Activated CD8-positive, alpha-beta memory T cell treated with anti-CD3 and anti-CD28 coated beads, Interleukin-2, amount 10 ng/mL, durations not matched to agents 7 days and 5 days (primary cell): ENCODE data around the gene PLB1. TPM values are rescaled to one million over a fixed set of nuclear protein-coding genes. Genes with fewer than 3 reads are reported as not detected.
A peak's percentile ranks its signal among the peaks of the same experiment; 100 is the strongest.

Source experiments
- ATAC-seq: fragments of 150-1000 bp; cut with Tn5 transposase; one replicate; pipeline ENCODE4 v1.10.0; 2021; ENCODE audit warnings: moderate library complexity
- CTCF ChIA-PET: fragments of 350-600 bp; sonication (Branson Sonifier 250); formaldehyde crosslinking; loops from one replicate; lab custom pipeline; 2021; ENCODE audit warnings: antibody characterized with exemption; lab: Charles Lee
- DNase-seq: peaks from one replicate; pipeline ENCODE4 v3.0.0-alpha.2; 2020
- H3K27ac Mint-ChIP-seq: one replicate; pipeline ENCODE4 v1.8.0; 2021; ENCODE audit warnings: mild to moderate bottlenecking, mixed read lengths
- H3K27me3 Mint-ChIP-seq: one replicate; pipeline ENCODE4 v1.8.0; 2021; ENCODE audit warnings: mixed read lengths
- H3K36me3 Mint-ChIP-seq: one replicate; pipeline ENCODE4 v1.8.0; 2021; ENCODE audit warnings: mild to moderate bottlenecking, mixed read lengths
- H3K4me1 Mint-ChIP-seq: one replicate; pipeline ENCODE4 v1.8.0; 2021; ENCODE audit warnings: mixed read lengths
- H3K4me3 Mint-ChIP-seq: one replicate; pipeline ENCODE4 v1.8.0; 2021; ENCODE audit warnings: mild to moderate bottlenecking, moderate library complexity, mixed read lengths
- H3K9me3 Mint-ChIP-seq: one replicate; pipeline ENCODE4 v1.8.0; 2022; ENCODE audit warnings: low read depth, mixed read lengths
- total RNA-seq, 2 experiments: library from RNA; stranded (reverse); gene quantifications; one replicate each; pipeline ENCODE4 v1.2.3, GENCODE V29; 2021

The PLB1 gene
- total RNA-seq, 2 experiments from 2014 or later = 0.67 to 1.2 TPM

DNA sequence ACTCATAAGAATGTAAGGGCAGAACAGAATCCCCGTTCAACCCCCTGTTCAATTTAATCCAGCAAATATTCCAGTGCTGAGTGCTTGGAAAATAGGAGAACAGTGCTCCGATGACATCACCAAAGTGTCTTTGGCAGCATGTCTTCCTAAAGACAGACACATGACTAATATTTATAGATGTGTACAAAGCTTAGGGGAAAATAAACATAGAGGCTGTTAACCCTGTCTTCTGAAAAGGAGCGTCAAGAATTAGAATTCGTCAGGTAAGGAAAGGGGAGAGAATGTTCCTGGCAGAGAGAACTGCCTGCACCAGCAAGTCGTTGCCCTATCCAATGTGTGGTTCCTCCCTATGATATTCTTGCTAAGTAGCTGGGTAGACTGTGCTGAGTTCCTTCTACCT lies 72.7 kb downstream of the PLB1 start:
- peaks cover 8% of the 10 kb centered on the region for H3K9me3 Mint-ChIP-seq
- DNase-seq (no peak), ATAC-seq (no peak)
- peaks cover 19% of the 10 kb centered on the region for H3K4me1 Mint-ChIP-seq
- peaks cover 7% of the 10 kb centered on the region for H3K36me3 Mint-ChIP-seq
- CTCF ChIA-PET = interaction anchor here (1.0 to 4.9 kb wide), 6 partner anchors 11 to 302 kb away, joined by 3 to 43 read pairs (median 10); partner anchors contain the start of gene TRMT61B
- no peak overlapping the region for H3K4me3 Mint-ChIP-seq
- H3K27me3 Mint-ChIP-seq = peaks cover 18% of the 10 kb centered on the region
- H3K27ac Mint-ChIP-seq = no peak overlapping the region

GRCh38 chr2:28570431-28570830 lies 74.6 kb downstream of the PLB1 start:
- Mint-ChIP-seq H3K4me1 (peaks cover 19% of the 10 kb centered on the region), H3K27me3 (peaks cover 20% of the 10 kb centered on the region), H3K4me3 (no peak overlapping the region), H3K9me3 (peaks cover 8% of the 10 kb centered on the region), H3K36me3 (peaks cover 7% of the 10 kb centered on the region), H3K27ac (no peak overlapping the region)
- ATAC-seq (no peak), DNase-seq (no peak)
- CTCF ChIA-PET = interaction anchor here (1.1 kb wide), 1 partner anchor 24 kb away, joined by 4 read pairs; no protein-coding TSS in a partner anchor

GRCh38 chr2:28576714-28577113 lies 80.9 kb downstream of the PLB1 start:
- Mint-ChIP-seq H3K9me3 (peaks cover under 1% of the 10 kb centered on the region), H3K36me3 (no peaks in the 10 kb centered on the region), H3K4me1 (no peaks in the 10 kb centered on the region), H3K27me3 (peaks cover 3% of the 10 kb centered on the region), H3K27ac (no peak overlapping the region), H3K4me3 (no peak overlapping the region)
- no peak for DNase-seq
- no peak for ATAC-seq
- CTCF ChIA-PET = interaction anchor here (2.1 kb wide), 1 partner anchor 12 kb away, joined by 6 read pairs; no protein-coding TSS in a partner anchor

DNA sequence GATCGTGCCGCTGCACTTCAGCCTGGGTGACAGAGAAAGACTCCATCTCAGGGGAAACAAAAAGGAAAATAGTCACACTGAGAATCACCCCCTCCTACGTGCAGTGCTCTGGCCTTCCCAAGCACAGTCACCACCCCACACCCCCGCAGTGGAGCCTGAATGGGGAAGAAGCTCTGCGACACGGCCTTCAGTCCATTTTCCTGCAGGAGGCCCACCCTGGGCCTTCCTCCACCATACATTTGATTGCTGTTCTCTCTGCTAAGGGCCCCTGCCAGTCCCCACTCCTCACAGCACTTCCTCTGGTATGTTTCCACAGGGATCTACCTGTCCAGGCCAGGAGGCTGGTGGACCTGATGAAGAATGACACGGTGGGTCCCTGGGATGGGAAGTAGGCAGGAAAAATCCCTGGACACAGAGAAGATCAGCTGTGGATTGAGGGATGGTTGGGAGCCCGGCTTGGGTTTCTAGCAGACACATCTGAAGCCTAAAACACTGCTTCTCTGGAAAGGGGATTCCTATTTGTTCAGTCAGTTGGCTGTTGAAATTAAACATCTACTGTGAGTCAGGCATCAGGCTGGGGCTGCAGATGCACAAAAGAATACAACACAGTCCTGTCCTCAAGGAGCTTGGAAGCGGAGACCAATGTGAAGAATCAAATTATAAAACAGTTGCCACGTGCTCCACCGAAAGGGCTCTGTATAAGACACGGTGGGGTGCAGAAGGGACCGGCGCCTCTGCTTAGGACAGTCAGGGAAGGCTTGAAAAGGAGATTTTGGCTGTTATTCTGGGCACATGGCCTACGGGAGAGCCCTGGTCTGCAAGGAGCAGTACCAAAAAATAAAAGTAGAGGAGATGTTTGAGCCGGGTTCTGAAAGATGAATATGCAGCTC lies 82.2 kb downstream of the PLB1 start:
- Mint-ChIP-seq H3K9me3 (no peaks in the 10 kb centered on the region), H3K27me3 (peaks cover 2% of the 10 kb centered on the region), H3K4me1 (no peaks in the 10 kb centered on the region), H3K27ac (no peak overlapping the region), H3K4me3 (no peak overlapping the region), H3K36me3 (no peaks in the 10 kb centered on the region)
- ATAC-seq = no peak
- DNase-seq = no peak
- CTCF ChIA-PET = interaction anchor here (1.2 to 4.8 kb wide), 3 partner anchors 11 to 16 kb away, joined by 4 to 26 read pairs (median 6); no protein-coding TSS in a partner anchor

- no peak overlapping the region for H3K4me3 Mint-ChIP-seq
- CTCF ChIA-PET = interaction anchor here (2.8 to 4.8 kb wide), 2 partner anchors 12 to 16 kb away, joined by 12 to 26 read pairs; no protein-coding TSS in a partner anchor
- ATAC-seq = no peak
- no peaks in the 10 kb centered on the region for H3K36me3 Mint-ChIP-seq
- DNase-seq = no peak
- no peak overlapping the region for H3K27ac Mint-ChIP-seq
- peaks cover 1% of the 10 kb centered on the region for H3K4me1 Mint-ChIP-seq
- H3K9me3 Mint-ChIP-seq = no peaks in the 10 kb centered on the region
- H3K27me3 Mint-ChIP-seq = peaks cover 2% of the 10 kb centered on the region
Measured at GRCh38 chr2:28578774-28579173, 82.9 kb downstream of the PLB1 start.

DNA sequence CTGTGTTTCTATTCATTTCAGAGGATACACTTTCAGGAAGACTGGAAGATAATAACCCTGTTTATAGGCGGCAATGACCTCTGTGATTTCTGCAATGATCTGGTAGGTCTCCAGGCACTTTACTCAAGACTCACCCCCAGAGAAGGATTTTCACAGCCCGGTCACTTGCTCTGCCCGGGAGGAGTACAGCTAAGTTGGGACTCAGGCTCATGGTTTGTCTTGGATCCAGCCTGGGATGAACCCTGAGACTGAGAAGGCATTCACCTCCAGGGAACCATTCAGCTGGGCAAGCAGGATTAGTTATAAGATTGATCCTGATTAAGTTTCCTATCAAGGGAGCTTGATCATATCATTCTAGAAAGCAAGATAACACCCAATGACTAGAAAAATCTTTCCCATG lies 83.7 kb downstream of the PLB1 start:
- Mint-ChIP-seq H3K27ac (no peak overlapping the region), H3K27me3 (peaks cover 2% of the 10 kb centered on the region), H3K4me3 (no peak overlapping the region), H3K4me1 (peaks cover 10% of the 10 kb centered on the region), H3K9me3 (no peaks in the 10 kb centered on the region), H3K36me3 (no peaks in the 10 kb centered on the region)
- CTCF ChIA-PET = interaction anchor here (2.8 to 4.8 kb wide), 2 partner anchors 12 to 15 kb away, joined by 12 to 26 read pairs; no protein-coding TSS in a partner anchor
- no peak for ATAC-seq
- no peak for DNase-seq

DNA sequence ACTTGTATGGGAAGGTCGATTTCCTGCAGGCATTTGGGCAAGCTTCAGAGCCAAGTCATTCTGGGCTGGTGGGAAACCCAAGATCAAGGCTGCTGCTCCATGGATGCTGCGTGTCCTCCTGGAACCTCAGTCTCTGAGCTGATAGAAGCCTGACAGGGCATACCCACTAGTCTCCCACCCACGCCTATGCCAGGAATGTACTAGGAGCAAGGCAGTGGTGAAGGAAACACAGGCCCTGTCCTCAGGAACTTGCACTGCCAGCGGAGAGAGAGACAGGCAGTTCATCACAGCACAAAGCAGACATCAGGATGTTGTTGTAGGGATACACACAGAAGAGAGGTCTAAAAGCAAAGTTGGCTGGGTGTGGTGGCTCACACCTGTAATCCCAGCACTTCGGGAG lies 84.2 kb downstream of the PLB1 start:
- DNase-seq (no peak), ATAC-seq (no peak)
- Mint-ChIP-seq H3K4me3 (no peak overlapping the region), H3K36me3 (no peaks in the 10 kb centered on the region), H3K4me1 (peaks cover 13% of the 10 kb centered on the region), H3K27ac (no peak overlapping the region), H3K9me3 (no peaks in the 10 kb centered on the region), H3K27me3 (no peaks in the 10 kb centered on the region)
- CTCF ChIA-PET = interaction anchor here (2.8 to 4.8 kb wide), 2 partner anchors 13 to 14 kb away, joined by 12 to 26 read pairs; no protein-coding TSS in a partner anchor

DNA sequence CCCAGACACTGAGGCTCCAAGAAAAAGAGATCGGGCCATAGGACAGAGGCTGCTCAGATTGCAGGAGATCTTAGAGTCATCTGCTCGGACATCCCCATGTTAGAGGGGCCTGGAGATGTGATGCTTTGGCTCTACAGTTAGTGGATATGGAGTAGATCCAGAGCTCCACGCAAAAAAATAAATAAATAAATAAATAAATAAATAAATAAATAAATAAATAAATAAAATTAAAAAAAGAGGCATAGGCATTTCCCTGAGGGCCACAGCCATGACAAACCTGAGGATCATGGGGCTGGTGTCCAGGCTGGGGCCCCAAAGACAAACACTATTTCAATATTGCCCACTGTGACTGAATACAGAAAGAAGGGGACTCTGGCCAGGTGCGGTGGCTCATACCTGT lies 85.5 kb downstream of the PLB1 start:
- peaks cover 21% of the 10 kb centered on the region for H3K4me1 Mint-ChIP-seq
- no peaks in the 10 kb centered on the region for H3K9me3 Mint-ChIP-seq
- ATAC-seq (no peak), DNase-seq (no peak)
- CTCF ChIA-PET = interaction anchor here (2.8 to 4.8 kb wide), 2 partner anchors 13 to 14 kb away, joined by 12 to 26 read pairs; no protein-coding TSS in a partner anchor
- H3K27me3 Mint-ChIP-seq = no peaks in the 10 kb centered on the region
- no peak overlapping the region for H3K27ac Mint-ChIP-seq
- H3K36me3 Mint-ChIP-seq = no peaks in the 10 kb centered on the region
- H3K4me3 Mint-ChIP-seq = no peak overlapping the region

DNA sequence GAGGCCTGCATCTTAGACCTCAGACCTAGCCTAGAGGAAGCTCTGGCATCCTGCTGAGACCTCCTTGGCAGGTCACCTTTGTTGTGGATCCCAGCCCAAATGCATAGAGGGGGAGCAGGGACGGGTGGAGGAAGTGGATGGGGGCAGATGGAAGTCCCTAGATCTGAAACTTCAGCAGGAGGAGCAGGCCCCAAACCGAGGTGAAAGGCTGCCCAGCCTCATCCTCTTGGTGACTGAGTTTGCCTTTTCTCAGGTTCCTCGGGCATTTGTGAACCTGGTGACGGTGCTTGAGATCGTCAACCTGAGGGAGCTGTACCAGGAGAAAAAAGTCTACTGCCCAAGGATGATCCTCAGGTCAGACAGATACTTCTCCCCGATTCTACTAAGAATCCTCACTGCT lies 86.3 kb downstream of the PLB1 start:
- H3K9me3 Mint-ChIP-seq = no peaks in the 10 kb centered on the region
- ATAC-seq = no peak
- H3K4me3 Mint-ChIP-seq = no peak overlapping the region
- no peak for DNase-seq
- H3K4me1 Mint-ChIP-seq = peaks cover 27% of the 10 kb centered on the region
- H3K36me3 Mint-ChIP-seq = no peaks in the 10 kb centered on the region
- H3K27ac Mint-ChIP-seq = no peak overlapping the region
- H3K27me3 Mint-ChIP-seq = no peaks in the 10 kb centered on the region
- CTCF ChIA-PET = interaction anchor here (5.6 kb wide), 1 partner anchor 13 kb away, joined by 44 read pairs; no protein-coding TSS in a partner anchor

- no peak overlapping the region for H3K27ac Mint-ChIP-seq
- CTCF ChIA-PET = interaction anchor here (1.5 to 5.6 kb wide), 2 partner anchors 13 to 16 kb away, joined by 6 to 44 read pairs; no protein-coding TSS in a partner anchor
- peaks cover 31% of the 10 kb centered on the region for H3K4me1 Mint-ChIP-seq
- H3K36me3 Mint-ChIP-seq = no peaks in the 10 kb centered on the region
- H3K9me3 Mint-ChIP-seq = no peaks in the 10 kb centered on the region
- DNase-seq = no peak
- no peak for ATAC-seq
- no peak overlapping the region for H3K4me3 Mint-ChIP-seq
- no peaks in the 10 kb centered on the region for H3K27me3 Mint-ChIP-seq
Measured at GRCh38 chr2:28582595-28582994, 86.7 kb downstream of the PLB1 start.

GRCh38 chr2:28583899-28584553 lies 88.2 kb downstream of the PLB1 start:
- CTCF ChIA-PET = interaction anchor here (1.5 to 5.6 kb wide), 3 partner anchors 12 to 18 kb away, joined by 6 to 44 read pairs (median 19); no protein-coding TSS in a partner anchor
- Mint-ChIP-seq H3K4me3 (no peak overlapping the region), H3K4me1 (peaks cover 41% of the 10 kb centered on the region), H3K36me3 (no peaks in the 10 kb centered on the region), H3K27ac (no peak overlapping the region), H3K27me3 (no peaks in the 10 kb centered on the region), H3K9me3 (no peaks in the 10 kb centered on the region)
- DNase-seq = peak; percentile 71
- ATAC-seq = peak; percentile 76

GRCh38 chr2:28586867-28587266 lies 91.0 kb downstream of the PLB1 start:
- DNase-seq = peak; percentile 76
- no peaks in the 10 kb centered on the region for H3K27me3 Mint-ChIP-seq
- H3K36me3 Mint-ChIP-seq = no peaks in the 10 kb centered on the region
- peak; percentile 71 for ATAC-seq
- CTCF ChIA-PET = interaction anchor here (1.2 to 5.6 kb wide), 3 partner anchors 9 to 166 kb away, joined by 4 to 44 read pairs (median 19); no protein-coding TSS in a partner anchor
- peak overlapping the region; percentile 5 for H3K27ac Mint-ChIP-seq
- H3K4me3 Mint-ChIP-seq = no peak overlapping the region
- H3K9me3 Mint-ChIP-seq = no peaks in the 10 kb centered on the region
- H3K4me1 Mint-ChIP-seq = peaks cover 41% of the 10 kb centered on the region
